ENCODE results near the gene ECPAS.
"Not testable (repeated sequence)": the region's sequence is repeated elsewhere in the genome, so short reads cannot be mapped to it uniquely, and the experiment has no call there.

ECPAS gene

GRCh38 chr9:111477677-111478076, 6.5 kb downstream of the ECPAS start:
- DNase-seq (ENCODE audit: low spot score) = no peak

DNA sequence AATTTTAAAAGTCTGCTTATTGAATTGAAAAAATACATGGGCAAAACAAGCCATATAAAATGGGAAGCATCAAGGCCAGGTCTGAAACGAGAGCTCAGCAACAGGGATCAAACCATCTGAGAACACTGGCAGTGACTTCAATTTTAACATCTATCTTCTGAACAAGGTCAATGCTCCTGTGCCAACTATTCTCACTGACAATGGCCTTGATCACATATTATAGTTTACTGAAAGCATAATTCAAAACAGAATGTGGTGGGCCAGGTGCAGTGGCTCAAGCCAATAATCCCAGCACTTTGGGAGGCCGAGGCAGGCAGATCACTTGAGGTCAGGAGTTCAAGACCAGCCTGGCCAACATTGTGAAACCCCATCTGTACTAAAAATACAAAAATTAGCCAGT, 9.0 kb downstream of the ECPAS start:
- no peak for DNase-seq (ENCODE audit: low spot score)

- DNase-seq (ENCODE audit: low spot score) = no peak
Measured at GRCh38 chr9:111474385-111474784, 9.8 kb downstream of the ECPAS start.

DNA sequence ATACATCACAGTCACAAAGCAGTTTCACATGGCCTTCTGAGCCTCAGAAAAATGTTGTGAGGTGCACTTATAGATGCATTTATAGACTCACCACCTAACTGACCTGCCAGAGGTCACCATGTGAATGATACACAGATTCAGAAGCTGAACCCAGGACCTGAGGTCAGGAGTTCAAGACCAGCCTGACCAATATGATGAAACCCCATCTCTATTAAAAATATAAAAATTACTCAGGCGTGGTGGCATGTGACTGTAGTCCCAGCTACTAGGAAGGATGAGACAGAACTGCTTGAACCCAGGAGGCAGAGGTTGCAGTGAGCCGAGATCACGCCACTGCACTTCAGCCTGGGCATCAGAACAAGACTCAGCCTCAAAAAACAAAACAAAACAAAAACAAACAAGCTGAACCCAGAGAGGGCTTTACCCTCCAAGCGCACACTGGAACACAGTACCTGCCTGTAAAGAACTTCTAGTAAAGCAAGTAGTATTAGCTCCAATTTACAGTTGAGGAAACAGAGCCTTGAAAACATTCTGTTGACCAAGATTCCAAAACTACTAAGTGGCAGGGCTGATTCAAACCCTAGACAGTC, 16.3 kb downstream of the ECPAS start:
- no peak for DNase-seq (ENCODE audit: low spot score)

GRCh38 chr9:111463048-111463447, 21.1 kb downstream of the ECPAS start:
- DNase-seq (ENCODE audit: low spot score) = no peak

DNA sequence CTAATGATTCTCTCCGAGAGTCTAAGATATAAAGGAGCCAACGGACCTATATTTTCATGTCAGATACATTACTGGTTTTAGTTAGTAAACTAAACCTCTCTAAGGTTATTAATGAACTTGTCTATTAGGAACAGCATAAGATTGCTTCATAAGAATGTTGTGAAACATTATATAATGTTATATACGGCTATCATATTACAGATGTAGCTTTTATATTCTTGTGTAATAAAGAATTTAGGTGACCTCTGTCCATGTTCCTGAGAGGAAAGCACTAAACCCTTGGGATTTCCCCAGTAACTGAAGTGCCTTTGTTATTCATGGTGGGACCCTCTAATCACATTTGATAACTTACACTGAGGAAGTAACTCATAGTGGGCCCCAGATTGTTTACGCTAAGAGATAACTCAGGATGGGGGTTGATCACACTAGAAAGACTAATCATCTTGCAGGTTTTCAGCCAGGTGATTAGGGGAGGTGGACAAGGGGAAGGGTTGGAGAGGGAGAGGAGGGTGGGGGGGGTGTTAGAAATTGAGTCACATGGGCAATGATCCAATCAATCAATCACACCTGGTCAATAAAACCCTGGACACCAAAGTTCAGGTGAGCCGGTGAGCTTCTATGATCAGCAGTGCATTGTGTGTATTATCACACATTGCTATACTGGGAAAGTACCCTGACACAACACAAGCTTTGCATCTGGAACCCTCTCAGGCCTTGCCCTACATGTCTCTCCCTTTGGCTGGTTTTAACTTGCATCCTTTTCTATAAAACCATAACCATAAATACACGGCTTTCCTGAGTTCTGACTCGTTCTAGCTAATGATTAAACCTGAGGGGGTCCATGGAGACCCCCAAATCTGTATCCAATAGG, 25.8 kb downstream of the ECPAS start:
- no peak for DNase-seq (ENCODE audit: low spot score)

DNA sequence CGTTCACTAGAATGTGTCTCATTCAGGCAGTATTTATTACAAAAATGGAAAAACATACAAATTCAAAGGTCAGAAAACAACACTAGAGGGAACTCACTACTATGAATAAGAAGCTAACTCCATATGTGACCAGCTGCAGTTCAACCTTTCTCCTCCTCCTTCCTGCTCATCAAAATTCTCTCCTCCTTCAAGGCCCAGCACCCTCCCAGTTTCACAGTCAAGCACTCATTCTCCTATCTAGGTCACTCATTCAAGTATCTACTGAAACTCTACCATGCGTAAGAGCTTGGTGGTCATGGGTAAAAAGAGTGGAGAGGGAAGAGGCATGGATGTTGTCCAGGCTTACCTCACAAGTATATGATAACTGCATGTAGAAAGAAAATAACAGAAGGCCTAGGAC, 27.7 kb downstream of the ECPAS start:
- DNase-seq (ENCODE audit: low spot score) = no peak

GRCh38 chr9:111455638-111456037, 28.5 kb downstream of the ECPAS start:
- no peak for DNase-seq (ENCODE audit: low spot score)

DNA sequence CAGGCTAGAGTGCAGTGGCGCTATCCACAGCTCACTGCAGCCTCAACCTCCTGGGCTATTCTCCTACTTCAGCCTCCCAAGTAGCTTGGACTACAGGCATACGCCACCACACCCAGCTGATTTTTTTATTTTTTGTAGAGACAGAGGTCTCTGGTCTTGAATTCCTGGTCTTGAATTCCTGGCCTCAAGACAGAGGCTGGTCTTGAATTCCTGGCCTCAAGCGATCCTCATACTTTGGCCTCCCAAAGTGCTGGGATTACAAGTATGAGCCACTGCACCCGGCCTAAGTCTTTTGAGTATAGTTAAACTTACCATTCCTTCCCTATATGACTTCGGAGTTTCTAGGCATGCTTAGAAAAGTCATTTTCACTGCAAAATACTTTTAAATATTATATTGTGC, 29.4 kb downstream of the ECPAS start:
- DNase-seq (ENCODE audit: low spot score) = no peak

- no peak for DNase-seq (ENCODE audit: low spot score)
Measured at GRCh38 chr9:111451570-111451969, 32.6 kb downstream of the ECPAS start.

- DNase-seq (ENCODE audit: low spot score) = no peak
Measured at GRCh38 chr9:111450124-111450523, 34.1 kb downstream of the ECPAS start.

GRCh38 chr9:111449705-111450104, 34.5 kb downstream of the ECPAS start:
- no peak for DNase-seq (ENCODE audit: low spot score)

- not testable (repeated sequence) for DNase-seq (ENCODE audit: low spot score)
Measured at GRCh38 chr9:111445799-111446198, 38.4 kb downstream of the ECPAS start.

DNA sequence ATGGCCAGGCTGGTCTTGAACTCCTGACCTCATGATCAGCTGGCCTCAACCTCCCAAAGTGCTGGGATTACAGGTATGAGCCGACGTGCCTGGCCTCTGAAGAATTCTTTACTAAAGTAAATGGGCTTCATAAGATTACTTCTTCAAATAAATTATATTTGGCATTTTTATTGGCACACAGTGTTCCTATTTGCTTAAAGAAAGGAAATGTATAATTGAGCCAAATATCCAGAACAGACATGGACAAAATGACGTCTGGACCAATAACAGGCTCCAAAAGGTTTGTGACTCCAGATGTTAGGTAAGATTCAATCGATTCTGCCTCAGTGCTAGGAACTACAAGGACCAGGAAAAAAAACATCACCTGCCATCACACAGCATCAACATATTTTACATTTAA, 40.7 kb downstream of the ECPAS start:
- no peak for DNase-seq (ENCODE audit: low spot score)

GRCh38 chr9:111442360-111443027, 41.7 kb downstream of the ECPAS start:
- no peak for DNase-seq (ENCODE audit: low spot score)

GRCh38 chr9:111440226-111440625, 44.0 kb downstream of the ECPAS start:
- DNase-seq (ENCODE audit: low spot score) = no peak

- no peak for DNase-seq (ENCODE audit: low spot score)
Measured at GRCh38 chr9:111438541-111439235, 45.5 kb downstream of the ECPAS start.

- no peak for DNase-seq (ENCODE audit: low spot score)
Measured at GRCh38 chr9:111436571-111436970, 47.6 kb downstream of the ECPAS start.

DNA sequence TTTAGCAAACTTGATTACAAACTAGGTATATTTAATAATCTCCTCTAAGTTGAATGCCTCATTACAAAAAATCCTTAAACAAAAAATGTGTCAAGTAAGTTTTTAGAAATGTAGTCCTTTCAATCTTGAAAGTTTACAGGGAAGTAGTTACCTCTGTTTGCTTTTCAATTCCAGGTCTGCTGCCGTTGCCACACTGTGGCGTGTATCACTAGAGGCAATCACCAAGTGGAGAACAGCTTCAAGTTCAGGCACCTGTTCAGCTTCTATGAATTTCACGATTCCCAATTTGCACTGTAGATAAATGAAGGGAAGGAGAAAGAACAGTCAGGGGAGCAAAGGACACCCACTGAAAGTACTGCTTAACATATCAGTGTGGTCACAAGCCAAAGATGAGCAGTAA, 51.1 kb downstream of the ECPAS start:
- no peak for DNase-seq (ENCODE audit: low spot score)

DNA sequence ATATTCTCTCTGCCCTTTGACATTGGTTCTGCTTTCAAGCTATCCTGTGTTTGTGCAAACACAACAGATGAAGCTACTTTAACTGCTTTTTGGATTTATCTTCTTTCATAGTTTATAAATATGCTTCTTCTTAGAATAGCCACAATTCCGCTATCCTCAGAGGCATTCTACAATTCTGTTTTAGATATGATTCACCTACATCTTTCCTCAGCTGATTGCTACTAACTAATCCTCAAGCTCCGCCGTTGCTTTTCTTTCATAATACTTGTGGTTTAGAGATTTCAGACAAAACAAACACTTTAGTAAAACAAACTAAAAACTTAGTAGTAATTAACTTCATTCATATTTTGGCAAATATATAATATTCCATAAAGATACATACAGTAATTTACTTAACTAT, 52.5 kb downstream of the ECPAS start:
- DNase-seq (ENCODE audit: low spot score) = no peak

DNA sequence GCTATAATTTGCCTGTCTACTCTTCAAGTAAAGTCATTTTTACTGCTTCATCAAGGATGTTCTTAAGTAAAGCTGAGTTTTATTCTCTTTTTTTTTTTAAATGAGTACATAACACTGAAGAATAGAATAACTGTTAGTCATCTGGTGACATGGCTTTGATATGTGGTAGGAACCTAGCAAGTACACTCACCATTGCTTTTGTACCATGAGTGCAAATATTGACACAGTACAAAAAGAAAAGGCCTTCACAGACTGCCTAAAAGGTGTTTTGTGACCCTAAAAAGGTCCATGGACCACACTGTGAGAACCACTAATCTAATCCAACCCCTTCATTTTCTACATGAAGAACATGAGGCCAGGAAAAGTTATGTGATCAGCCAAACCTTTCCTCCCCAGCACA, 55.0 kb downstream of the ECPAS start:
- no peak for DNase-seq (ENCODE audit: low spot score)

DNA sequence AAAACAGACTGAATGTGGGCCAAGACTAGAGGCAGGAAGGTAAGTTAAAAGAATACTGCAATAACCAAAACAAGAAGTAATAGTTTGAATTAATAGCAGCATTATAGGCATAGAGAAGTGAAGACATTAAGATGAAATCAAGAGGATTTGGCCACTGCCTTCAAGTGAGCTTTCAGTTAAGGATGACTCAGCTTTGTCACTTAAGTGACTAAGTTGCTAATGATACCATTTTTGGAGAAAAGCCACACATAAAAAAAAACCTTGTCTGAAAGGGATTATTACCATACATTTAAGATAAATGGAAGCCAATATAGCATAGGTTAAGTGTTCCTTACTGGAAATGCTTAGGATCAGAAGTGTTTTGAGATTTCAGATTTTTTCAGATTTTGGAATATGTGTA, 57.0 kb downstream of the ECPAS start:
- DNase-seq (ENCODE audit: low spot score) = peak; percentile 50

DNA sequence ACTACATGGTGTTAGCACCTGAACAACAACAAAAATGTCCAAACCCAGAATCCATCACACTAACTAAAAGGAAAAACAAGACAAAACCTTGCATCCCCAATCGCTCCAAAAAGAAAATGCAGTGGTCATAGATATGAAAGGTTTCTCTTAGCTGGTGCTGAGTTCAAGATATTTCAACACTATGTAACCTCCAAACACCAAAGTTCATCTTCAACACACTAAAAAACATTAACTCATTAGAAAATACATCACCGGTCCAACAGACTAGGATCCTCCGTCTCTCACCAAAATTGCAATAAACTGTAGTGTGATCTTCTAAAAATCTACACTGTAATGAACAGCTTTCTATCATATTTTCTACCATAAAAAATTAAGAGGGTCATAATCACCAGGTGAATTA, 60.8 kb downstream of the ECPAS start:
- DNase-seq (ENCODE audit: low spot score) = no peak

All from kidney capillary endothelial cell (primary cell).